Suppressor macrophage treated with lipopolysaccharide for 1 hour (primary cell): Measurements from ENCODE around the gene SMARCB1.

Source experiments
- DNase-seq, 3 donors: peaks; one replicate each; pipeline ENCODE4 v3.0.0-alpha.2; 2020 to 2022

The SMARCB1 gene

GRCh38 chr22:23786752-23787599, at the start of gene SMARCB1:
Gene SMARCB1 (plus strand): TSS chr22:23786966. CDS start chr22:23787170, 204 bp downstream.
- peak; percentile 94 to 99 (median 97) for DNase-seq

DNA sequence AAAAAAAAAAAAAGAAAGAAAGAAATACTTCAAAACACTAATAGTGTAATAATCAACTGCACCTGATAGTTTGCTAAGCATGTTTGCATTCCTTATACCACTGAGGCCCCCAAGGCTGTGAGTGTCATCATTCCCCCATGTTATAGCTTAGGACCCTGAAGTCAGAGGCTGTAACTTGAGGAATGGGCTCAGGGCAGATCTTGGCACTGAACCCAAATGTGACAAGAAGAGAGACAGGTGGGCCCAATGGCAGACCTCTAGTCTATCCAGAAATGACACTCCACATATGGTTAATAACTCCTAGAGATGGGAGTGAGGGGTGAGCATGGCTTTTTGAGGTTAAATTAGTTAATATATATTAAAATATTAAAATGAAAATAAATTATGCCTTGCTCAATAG, 49.1 kb upstream of the SMARCB1 start:
- no peak for DNase-seq

- no peak for DNase-seq
Observed at GRCh38 chr22:23742505-23743264, 44.1 kb upstream of the SMARCB1 start.

DNA sequence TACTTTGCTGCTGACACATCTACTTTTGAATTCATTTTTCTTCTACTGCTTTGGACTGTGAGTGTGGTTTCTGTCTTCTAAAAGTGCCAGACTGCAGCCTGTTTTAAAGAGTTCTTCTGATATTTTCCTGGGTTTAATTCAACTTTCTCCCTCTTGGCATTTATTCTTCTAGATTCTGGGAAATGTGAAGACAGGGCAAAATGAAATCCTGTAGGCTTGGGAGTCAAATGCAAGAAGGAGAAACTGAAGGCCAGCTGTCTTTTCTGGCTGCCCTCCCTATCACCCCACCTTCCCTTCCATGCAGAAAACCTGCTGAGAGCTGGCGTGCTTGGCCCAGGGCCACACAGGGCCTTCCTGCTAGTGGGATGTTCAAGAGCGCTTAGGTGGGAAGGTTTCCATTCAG, 43.5 kb upstream of the SMARCB1 start:
- no peak for DNase-seq

- no peak for DNase-seq
Observed at GRCh38 chr22:23744001-23744400, 42.8 kb upstream of the SMARCB1 start.

DNA sequence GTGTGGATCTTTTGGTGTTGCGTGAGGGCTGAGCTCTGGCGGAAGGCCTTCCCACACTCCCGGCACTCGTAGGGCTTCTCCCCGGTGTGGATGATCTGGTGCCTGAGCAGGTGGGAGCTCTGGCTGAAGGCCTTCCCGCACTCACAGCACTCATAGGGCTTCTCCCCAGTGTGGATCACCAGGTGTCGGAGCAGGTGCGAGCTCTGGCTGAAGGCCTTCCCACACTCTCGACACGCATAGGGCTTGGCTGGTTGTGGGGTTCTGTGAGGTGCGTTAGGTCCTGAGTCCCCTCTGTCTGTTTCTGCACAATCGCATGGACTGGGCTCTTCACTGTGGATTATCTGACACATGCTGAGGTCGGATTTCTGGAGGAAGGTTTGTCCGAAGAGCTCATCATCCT, 42.3 kb upstream of the SMARCB1 start:
- DNase-seq = no peak

DNA sequence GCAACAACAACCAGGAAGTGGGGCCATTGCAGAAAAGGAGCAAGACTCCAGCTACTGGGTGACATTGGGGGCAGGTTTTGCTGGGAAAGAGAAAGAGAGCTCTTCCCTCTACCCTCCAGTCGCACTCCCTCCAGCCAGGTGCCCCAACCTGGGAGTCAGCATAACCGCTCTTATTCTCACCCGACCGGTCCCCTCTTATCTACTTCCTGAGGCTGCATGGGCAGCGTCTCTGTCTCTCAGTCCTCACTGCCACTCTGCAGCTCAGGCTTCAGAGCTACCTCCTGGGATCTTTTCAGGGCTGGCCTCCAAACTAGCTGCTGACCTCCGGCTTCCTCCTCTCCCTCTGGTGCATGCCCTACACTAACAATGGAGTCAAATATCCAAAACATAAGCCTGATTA, 41.0 kb upstream of the SMARCB1 start:
- no peak for DNase-seq

DNA sequence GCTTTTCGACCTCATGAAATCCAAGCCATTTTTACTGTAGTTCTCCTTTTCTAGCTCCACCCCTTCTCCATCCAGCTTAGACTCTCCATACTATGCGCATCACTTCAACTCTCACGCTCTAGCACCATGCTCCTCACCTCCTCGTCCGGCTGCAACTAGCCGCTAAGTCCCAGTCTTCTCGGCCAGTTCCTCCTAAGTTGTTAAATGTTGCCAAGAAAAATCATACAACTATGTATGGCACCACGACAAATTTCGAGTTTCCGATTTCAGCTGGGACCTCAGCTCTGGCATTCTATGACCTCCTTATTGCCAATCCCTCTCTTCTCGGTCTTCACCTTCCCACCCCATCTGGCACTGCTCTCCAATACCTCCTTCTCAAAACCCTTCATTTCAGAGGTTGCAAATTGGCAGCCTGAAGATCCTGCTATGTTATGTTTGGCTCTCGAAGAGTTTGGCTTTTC, 36.9 kb upstream of the SMARCB1 start:
- no peak for DNase-seq

DNA sequence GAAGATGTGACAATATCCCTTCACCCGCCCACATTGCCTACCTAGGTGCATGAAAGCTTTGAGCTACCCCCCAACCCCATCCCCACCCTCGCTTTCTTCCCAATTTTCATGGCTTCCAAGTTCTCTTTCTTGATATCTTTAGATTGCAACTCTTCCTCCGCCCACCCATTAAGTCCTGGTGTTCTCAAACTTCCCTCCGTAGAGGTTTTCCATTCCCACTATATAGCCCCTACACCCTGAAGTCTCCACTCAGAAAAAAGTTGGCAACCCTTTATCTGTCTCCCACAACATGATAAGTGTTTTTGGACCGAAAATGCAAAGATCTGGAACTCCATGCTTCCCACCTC, 36.4 kb upstream of the SMARCB1 start:
- no peak for DNase-seq

- DNase-seq = peak; percentile 75 to 95 (median 89)
Observed at GRCh38 chr22:23750714-23751440, 35.9 kb upstream of the SMARCB1 start, which contains the start of gene ZNF70. Gene ZNF70 (minus strand): TSS chr22:23751112. CDS start chr22:23745140, 5,972 bp downstream.

DNA sequence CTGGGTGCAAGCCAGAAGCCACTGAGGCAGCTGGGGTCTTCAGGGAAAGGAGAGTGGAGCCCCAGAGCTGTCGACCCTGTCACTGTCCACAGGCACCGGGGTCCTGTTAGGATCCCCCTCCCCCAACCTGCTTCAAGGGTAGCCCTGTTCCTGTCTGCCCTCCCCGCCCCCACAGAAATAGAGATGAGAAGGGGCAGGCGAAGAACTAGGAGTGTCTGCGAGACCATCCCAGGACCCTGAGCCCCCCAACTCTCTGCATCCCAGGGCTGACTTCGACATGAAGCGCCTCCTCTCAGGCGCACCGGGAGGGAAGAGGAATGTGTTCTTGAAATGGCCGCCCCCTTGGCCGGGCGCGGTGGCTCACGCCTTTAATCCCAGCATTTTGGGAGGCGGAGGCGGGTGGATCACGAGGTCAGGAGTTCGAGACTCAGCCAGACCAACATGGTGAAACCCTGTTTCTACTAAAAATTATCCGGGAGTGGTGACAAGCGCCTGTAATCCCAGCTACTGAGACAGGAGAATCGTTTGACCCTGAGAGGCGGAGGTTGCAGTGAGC, 35.2 kb upstream of the SMARCB1 start:
- DNase-seq = peak in 1 of 3 donors; percentile 26

- DNase-seq = no peak
Observed at GRCh38 chr22:23752090-23752691, 34.6 kb upstream of the SMARCB1 start.

DNA sequence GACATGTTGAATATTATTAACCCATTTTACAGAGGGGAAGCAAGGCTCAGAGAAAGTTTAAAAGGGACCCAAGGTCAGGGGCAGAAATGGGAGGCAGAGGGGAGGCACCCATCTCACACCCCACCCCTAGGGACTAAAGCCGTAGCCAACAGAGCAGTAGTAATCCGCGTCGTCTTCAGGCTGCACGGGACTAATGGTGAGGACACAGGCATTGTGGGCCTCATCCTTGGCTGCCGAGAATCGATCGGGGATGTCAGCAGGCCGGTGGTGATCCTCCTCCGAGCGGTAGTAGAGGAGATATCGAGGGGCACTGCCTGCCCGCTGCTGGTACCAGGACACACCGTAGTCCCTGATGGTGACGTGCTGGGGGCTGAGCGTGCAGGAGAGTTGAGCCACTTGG, 34.0 kb upstream of the SMARCB1 start:
- DNase-seq = no peak

DNA sequence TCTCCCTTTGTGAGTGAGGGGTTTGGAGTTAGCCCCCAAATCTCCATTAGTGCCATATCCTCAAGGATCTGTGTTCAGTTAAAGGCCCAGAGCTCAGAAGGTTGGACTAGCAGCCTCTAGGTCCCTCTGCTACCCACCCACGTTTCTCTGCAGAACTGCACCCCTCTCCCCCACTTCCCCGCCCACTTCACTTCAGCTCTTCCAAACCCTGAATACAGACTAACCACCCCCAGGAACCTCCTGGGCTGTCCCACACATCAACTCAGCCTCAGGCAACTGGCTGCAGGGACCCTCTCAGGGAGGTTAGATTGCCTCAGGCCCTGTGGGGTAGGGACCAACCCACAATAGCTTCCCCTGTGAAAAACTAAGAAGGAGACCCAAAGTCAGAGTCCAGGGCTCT, 33.4 kb upstream of the SMARCB1 start:
- DNase-seq = no peak

GRCh38 chr22:23754220-23754919, 32.4 kb upstream of the SMARCB1 start, which contains the start of gene VPREB3:
Gene VPREB3 (minus strand): TSS chr22:23754425. CDS start chr22:23754363, 62 bp downstream.
- no peak for DNase-seq

- DNase-seq = no peak
Observed at GRCh38 chr22:23754980-23755636, 31.7 kb upstream of the SMARCB1 start.

GRCh38 chr22:23755711-23756110, 31.1 kb upstream of the SMARCB1 start:
- DNase-seq = no peak

DNA sequence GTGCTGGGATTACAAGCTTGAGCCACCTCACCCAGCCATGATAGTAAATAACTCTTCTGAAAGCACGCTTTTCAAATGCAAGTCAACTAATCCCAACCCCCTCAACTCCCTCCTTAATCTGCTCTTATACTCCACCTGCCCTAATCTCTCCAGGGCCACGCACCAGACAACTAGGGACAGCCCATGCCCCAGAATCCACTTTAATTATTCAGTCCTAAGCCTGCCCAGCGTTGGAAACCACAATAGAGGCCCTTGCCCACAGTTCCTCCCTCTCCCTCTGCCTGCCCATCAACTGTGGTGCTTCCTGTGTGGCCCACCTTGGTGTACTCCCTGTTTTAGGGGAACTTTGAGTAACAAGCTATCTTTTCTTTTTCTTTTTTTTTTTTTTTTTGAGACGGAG, 29.9 kb upstream of the SMARCB1 start:
- no peak for DNase-seq

DNA sequence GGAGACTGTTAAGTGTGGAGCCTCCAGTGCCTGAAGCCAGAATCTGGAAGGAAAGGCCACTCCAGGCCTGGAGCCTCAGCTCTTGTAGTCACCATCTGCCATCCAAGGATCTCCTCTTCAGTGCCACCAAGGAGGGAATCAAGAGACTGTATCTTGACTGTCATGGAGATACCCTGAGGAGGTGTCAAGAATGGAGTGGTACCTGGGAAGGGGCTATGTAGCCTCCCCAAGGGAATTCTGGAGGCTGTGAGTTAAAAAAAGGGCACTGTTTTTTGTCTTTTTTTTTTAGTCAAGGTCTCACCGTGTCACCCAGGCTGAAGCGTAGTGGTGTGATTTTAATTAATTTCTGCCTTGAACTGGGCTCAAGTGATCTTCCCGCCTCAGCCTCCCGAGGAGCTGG, 27.2 kb upstream of the SMARCB1 start:
- no peak for DNase-seq

DNA sequence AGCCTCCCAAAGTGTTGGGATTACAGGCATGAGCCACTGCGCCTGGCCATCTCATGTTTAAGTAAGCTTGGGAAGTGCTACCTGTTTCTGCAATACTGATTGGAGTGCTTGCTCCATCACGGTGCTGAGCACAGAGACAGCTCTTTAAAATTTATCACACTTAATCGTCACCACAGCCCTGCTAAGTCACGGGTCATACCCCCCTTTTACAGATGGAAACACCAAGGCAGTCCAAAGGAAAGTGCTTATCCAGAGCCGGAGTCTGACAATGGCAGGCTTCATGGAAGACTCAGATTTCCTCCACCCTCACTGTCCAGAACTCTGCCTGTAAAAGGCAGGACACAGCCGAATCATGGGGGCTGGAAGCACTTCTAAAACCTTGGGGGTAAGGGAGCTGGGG, 26.7 kb upstream of the SMARCB1 start:
- DNase-seq = no peak
